NCI-H1092 (cell line): Measurements from ENCODE around the gene HCN1.
"Not testable (repeated sequence)": the region's sequence is repeated elsewhere in the genome, so short reads cannot be mapped to it uniquely, and the experiment has no call there.

Source experiments
- DNase-seq: peaks from one replicate; lab custom pipeline; 2025; lab: John Stamatoyannopoulos, UW

Gene HCN1

GRCh38 chr5:45417285-45417998 is 278.7 kb downstream of the HCN1 start:
- DNase-seq: no peak

GRCh38 chr5:45414620-45415573 is 281.3 kb downstream of the HCN1 start:
- DNase-seq: no peak

- DNase-seq: no peak
Measured at GRCh38 chr5:45411971-45412612, 284.1 kb downstream of the HCN1 start.

GRCh38 chr5:45410304-45410995 is 285.7 kb downstream of the HCN1 start:
- no peak for DNase-seq

GRCh38 chr5:45408067-45408466 is 288.1 kb downstream of the HCN1 start:
- DNase-seq: no peak

GRCh38 chr5:45402804-45403455 is 293.2 kb downstream of the HCN1 start:
- no peak for DNase-seq

- DNase-seq: no peak
Measured at GRCh38 chr5:45399041-45399440, 297.1 kb downstream of the HCN1 start.

GRCh38 chr5:45385321-45386058 is 310.7 kb downstream of the HCN1 start:
- no peak for DNase-seq

GRCh38 chr5:45383985-45384384 is 312.2 kb downstream of the HCN1 start:
- no peak for DNase-seq

- DNase-seq: no peak
Measured at GRCh38 chr5:45382583-45382982, 313.6 kb downstream of the HCN1 start.

GRCh38 chr5:45376417-45376816 is 319.8 kb downstream of the HCN1 start:
- DNase-seq: no peak

GRCh38 chr5:45372629-45373028 is 323.6 kb downstream of the HCN1 start:
- DNase-seq: no peak

GRCh38 chr5:45371423-45371822 is 324.8 kb downstream of the HCN1 start:
- not testable (repeated sequence) for DNase-seq

- DNase-seq: no peak
Measured at GRCh38 chr5:45355189-45355992, 340.8 kb downstream of the HCN1 start.

- no peak for DNase-seq
Measured at GRCh38 chr5:45336464-45336863, 359.7 kb downstream of the HCN1 start.

- DNase-seq: no peak
Measured at GRCh38 chr5:45335978-45336377, 360.2 kb downstream of the HCN1 start.

GRCh38 chr5:45335346-45335745 is 360.8 kb downstream of the HCN1 start:
- DNase-seq: no peak

GRCh38 chr5:45334939-45335338 is 361.2 kb downstream of the HCN1 start:
- no peak for DNase-seq

GRCh38 chr5:45312627-45313026 is 383.6 kb downstream of the HCN1 start:
- DNase-seq: not testable (repeated sequence)

- no peak for DNase-seq
Measured at GRCh38 chr5:45295231-45295630, 400.9 kb downstream of the HCN1 start.
